ENCODE data around the gene MMS22L.

The MMS22L gene

GRCh38 chr6:97133067-97133466 lies 149.9 kb downstream of the MMS22L start:
- Histone ChIP-seq H3K14ac (ENCODE audit: low read length) (no peak overlapping the region), H3K27ac (replicated peaks; ENCODE audit: low read length) (no peak overlapping the region), H3K4ac (ENCODE audit: low read length) (no peak overlapping the region), H2BK12ac (ENCODE audit: low read length) (no peak overlapping the region), H2AK5ac (ENCODE audit: low read depth, low read length) (no peak overlapping the region), H3K18ac (ENCODE audit: low read length) (no peak overlapping the region), H3K4me1 (ENCODE audit: control insufficient read depth in 2 of 2, insufficient read depth in 1 of 2, low read depth in 1 of 2, low read length in 2 of 2) (no peaks in the 10 kb centered on the region), H3K27me3 (ENCODE audit: control insufficient read depth in 3 of 3, insufficient read depth in 3 of 3, low read depth in 1 of 3, low read length in 3 of 3) (no peaks in the 10 kb centered on the region), H2BK15ac (ENCODE audit: low read length) (no peak overlapping the region), H4K91ac (ENCODE audit: low read depth, low read length, poor library complexity) (no peak overlapping the region), H3K4me2 (ENCODE audit: insufficient read depth, low read length, poor library complexity, severe bottlenecking) (no peak overlapping the region), H3K23ac (ENCODE audit: low read depth, low read length, poor library complexity) (no peak overlapping the region), H2BK120ac (ENCODE audit: low read depth, low read length) (no peak overlapping the region), H3K9me3 (replicated peaks in 1 of 2; ENCODE audit: control insufficient read depth in 2 of 2, insufficient read depth in 1 of 2, low read depth in 1 of 2, low read length in 2 of 2) (no peaks in the 10 kb centered on the region), H3K4me3 (ENCODE audit: low read length in 2 of 2) (no peak overlapping the region), H2BK5ac (ENCODE audit: low read length) (no peak overlapping the region), H2AFZ (ENCODE audit: low read length) (no peak overlapping the region), H3K9ac (ENCODE audit: low read depth, low read length, poor library complexity) (no peak overlapping the region), H3K36me3 (replicated peaks in 1 of 2; ENCODE audit: control insufficient read depth in 2 of 2, insufficient read depth in 2 of 2, low read length in 2 of 2) (no peaks in the 10 kb centered on the region), H4K8ac (ENCODE audit: low read depth, low read length) (no peak overlapping the region), H3K79me1 (ENCODE audit: low read depth, low read length) (no peaks in the 10 kb centered on the region)
- no peak for DNase-seq (ENCODE audit: low spot score)
- WGBS, 2 donors (ENCODE audit: extremely low coverage in 2 of 2, insufficient read length in 2 of 2, insufficient replicate concordance in 1 of 2) = no CpG with 5 or more reads among the region's 1 CpG

GRCh38 chr6:97129106-97129505 lies 153.9 kb downstream of the MMS22L start:
- Histone ChIP-seq H3K27ac (replicated peaks; ENCODE audit: low read length) (no peak overlapping the region), H2BK12ac (ENCODE audit: low read length) (no peak overlapping the region), H3K79me1 (ENCODE audit: low read depth, low read length) (no peaks in the 10 kb centered on the region), H3K18ac (ENCODE audit: low read length) (no peak overlapping the region), H3K23ac (ENCODE audit: low read depth, low read length, poor library complexity) (no peak overlapping the region), H2BK15ac (ENCODE audit: low read length) (no peak overlapping the region), H3K14ac (ENCODE audit: low read length) (no peak overlapping the region), H2BK5ac (ENCODE audit: low read length) (no peak overlapping the region), H2AFZ (ENCODE audit: low read length) (no peak overlapping the region), H3K27me3 (ENCODE audit: control insufficient read depth in 3 of 3, insufficient read depth in 3 of 3, low read depth in 1 of 3, low read length in 3 of 3) (no peaks in the 10 kb centered on the region), H3K4me1 (ENCODE audit: control insufficient read depth in 2 of 2, insufficient read depth in 1 of 2, low read depth in 1 of 2, low read length in 2 of 2) (no peaks in the 10 kb centered on the region), H4K8ac (ENCODE audit: low read depth, low read length) (no peak overlapping the region), H3K9ac (ENCODE audit: low read depth, low read length, poor library complexity) (no peak overlapping the region), H3K36me3 (replicated peaks in 1 of 2; ENCODE audit: control insufficient read depth in 2 of 2, insufficient read depth in 2 of 2, low read length in 2 of 2) (no peaks in the 10 kb centered on the region), H3K4me3 (ENCODE audit: low read length in 2 of 2) (no peak overlapping the region), H2AK5ac (ENCODE audit: low read depth, low read length) (no peak overlapping the region), H3K9me3 (replicated peaks in 1 of 2; ENCODE audit: control insufficient read depth in 2 of 2, insufficient read depth in 1 of 2, low read depth in 1 of 2, low read length in 2 of 2) (no peaks in the 10 kb centered on the region), H3K4ac (ENCODE audit: low read length) (no peak overlapping the region), H3K4me2 (ENCODE audit: insufficient read depth, low read length, poor library complexity, severe bottlenecking) (no peak overlapping the region), H4K91ac (ENCODE audit: low read depth, low read length, poor library complexity) (no peak overlapping the region), H2BK120ac (ENCODE audit: low read depth, low read length) (no peak overlapping the region)
- no CpG with 5 or more reads among the region's 2 CpGs for WGBS, 2 donors (ENCODE audit: extremely low coverage in 2 of 2, insufficient read length in 2 of 2, insufficient replicate concordance in 1 of 2)
- DNase-seq (ENCODE audit: low spot score) = no peak

GRCh38 chr6:97128507-97128906 lies 154.5 kb downstream of the MMS22L start:
- no peak overlapping the region for H3K9ac ChIP-seq (ENCODE audit: low read depth, low read length, poor library complexity)
- no peak overlapping the region for H3K23ac ChIP-seq (ENCODE audit: low read depth, low read length, poor library complexity)
- WGBS, 2 donors (ENCODE audit: extremely low coverage in 2 of 2, insufficient read length in 2 of 2, insufficient replicate concordance in 1 of 2) = no CpG with 5 or more reads among the region's 4 CpGs
- no peak for DNase-seq (ENCODE audit: low spot score)
- H3K4me1 ChIP-seq (ENCODE audit: control insufficient read depth in 2 of 2, insufficient read depth in 1 of 2, low read depth in 1 of 2, low read length in 2 of 2) = no peaks in the 10 kb centered on the region
- no peak overlapping the region for H2BK5ac ChIP-seq (ENCODE audit: low read length)
- H2AFZ ChIP-seq (ENCODE audit: low read length) = no peak overlapping the region
- H3K14ac ChIP-seq (ENCODE audit: low read length) = no peak overlapping the region
- no peak overlapping the region for H3K4ac ChIP-seq (ENCODE audit: low read length)
- no peak overlapping the region for H2BK15ac ChIP-seq (ENCODE audit: low read length)
- H4K8ac ChIP-seq (ENCODE audit: low read depth, low read length) = no peak overlapping the region
- no peaks in the 10 kb centered on the region for H3K27me3 ChIP-seq (ENCODE audit: control insufficient read depth in 3 of 3, insufficient read depth in 3 of 3, low read depth in 1 of 3, low read length in 3 of 3)
- no peak overlapping the region for H3K18ac ChIP-seq (ENCODE audit: low read length)
- no peaks in the 10 kb centered on the region for H3K79me1 ChIP-seq (ENCODE audit: low read depth, low read length)
- H3K36me3 ChIP-seq (replicated peaks in 1 of 2; ENCODE audit: control insufficient read depth in 2 of 2, insufficient read depth in 2 of 2, low read length in 2 of 2) = no peaks in the 10 kb centered on the region
- H4K91ac ChIP-seq (ENCODE audit: low read depth, low read length, poor library complexity) = no peak overlapping the region
- no peak overlapping the region for H3K27ac ChIP-seq (replicated peaks; ENCODE audit: low read length)
- no peak overlapping the region for H2BK120ac ChIP-seq (ENCODE audit: low read depth, low read length)
- no peak overlapping the region for H3K4me3 ChIP-seq (ENCODE audit: low read length in 2 of 2)
- no peak overlapping the region for H2BK12ac ChIP-seq (ENCODE audit: low read length)
- H3K4me2 ChIP-seq (ENCODE audit: insufficient read depth, low read length, poor library complexity, severe bottlenecking) = no peak overlapping the region
- H3K9me3 ChIP-seq (replicated peaks in 1 of 2; ENCODE audit: control insufficient read depth in 2 of 2, insufficient read depth in 1 of 2, low read depth in 1 of 2, low read length in 2 of 2) = no peaks in the 10 kb centered on the region
- no peak overlapping the region for H2AK5ac ChIP-seq (ENCODE audit: low read depth, low read length)

GRCh38 chr6:97123652-97124051 lies 159.4 kb downstream of the MMS22L start:
- Histone ChIP-seq H2BK120ac (ENCODE audit: low read depth, low read length) (no peak overlapping the region), H3K4ac (ENCODE audit: low read length) (no peak overlapping the region), H3K27me3 (ENCODE audit: control insufficient read depth in 3 of 3, insufficient read depth in 3 of 3, low read depth in 1 of 3, low read length in 3 of 3) (no peaks in the 10 kb centered on the region), H3K14ac (ENCODE audit: low read length) (no peak overlapping the region), H2AK5ac (ENCODE audit: low read depth, low read length) (no peak overlapping the region), H3K27ac (replicated peaks; ENCODE audit: low read length) (no peak overlapping the region), H3K18ac (ENCODE audit: low read length) (no peak overlapping the region), H4K91ac (ENCODE audit: low read depth, low read length, poor library complexity) (no peak overlapping the region), H3K4me2 (ENCODE audit: insufficient read depth, low read length, poor library complexity, severe bottlenecking) (no peak overlapping the region), H3K9me3 (replicated peaks in 1 of 2; ENCODE audit: control insufficient read depth in 2 of 2, insufficient read depth in 1 of 2, low read depth in 1 of 2, low read length in 2 of 2) (peaks cover 0 to 7% of the 10 kb centered on the region in 2 donors), H2BK12ac (ENCODE audit: low read length) (no peak overlapping the region), H3K4me3 (ENCODE audit: low read length in 2 of 2) (no peak overlapping the region), H3K79me1 (ENCODE audit: low read depth, low read length) (no peaks in the 10 kb centered on the region), H3K9ac (ENCODE audit: low read depth, low read length, poor library complexity) (no peak overlapping the region), H4K8ac (ENCODE audit: low read depth, low read length) (no peak overlapping the region), H3K4me1 (ENCODE audit: control insufficient read depth in 2 of 2, insufficient read depth in 1 of 2, low read depth in 1 of 2, low read length in 2 of 2) (no peaks in the 10 kb centered on the region), H2BK5ac (ENCODE audit: low read length) (no peak overlapping the region), H2AFZ (ENCODE audit: low read length) (no peak overlapping the region), H2BK15ac (ENCODE audit: low read length) (no peak overlapping the region), H3K36me3 (replicated peaks in 1 of 2; ENCODE audit: control insufficient read depth in 2 of 2, insufficient read depth in 2 of 2, low read length in 2 of 2) (no peaks in the 10 kb centered on the region), H3K23ac (ENCODE audit: low read depth, low read length, poor library complexity) (no peak overlapping the region)
- DNase-seq (ENCODE audit: low spot score) = no peak
- WGBS, 2 donors (ENCODE audit: extremely low coverage in 2 of 2, insufficient read length in 2 of 2, insufficient replicate concordance in 1 of 2) = no CpG with 5 or more reads among the region's 3 CpGs

All from neuronal stem cell (in vitro differentiated cells).